Ecto neural progenitor cell (in vitro differentiated cells): ENCODE data around the gene PUS3.
"Not testable (repeated sequence)": the region's sequence is repeated elsewhere in the genome, so short reads cannot be mapped to it uniquely, and the experiment has no call there.

ENCODE experiments used
- DNase-seq: peaks from one replicate; pipeline ENCODE4 v3.0.0-alpha.2; 2018; ENCODE audit warnings: low spot score

PUS3 gene

DNA sequence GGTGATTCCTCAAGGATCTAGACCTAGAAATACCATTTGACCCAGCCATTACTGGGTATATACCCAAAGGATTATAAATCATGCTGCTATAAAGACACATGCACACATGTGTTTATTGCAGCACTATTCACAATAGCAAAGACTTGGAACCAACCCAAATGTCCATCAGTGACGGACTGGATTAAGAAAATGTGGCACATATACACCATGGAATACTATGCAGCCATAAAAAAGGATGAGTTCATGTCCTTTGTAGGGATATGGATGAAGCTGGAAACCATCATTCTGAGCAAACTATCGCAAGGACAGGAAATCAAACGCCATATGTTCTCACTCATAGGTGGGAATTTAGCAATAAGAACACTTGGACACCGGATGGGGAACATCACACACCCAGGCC lies 37.7 kb downstream of the PUS3 start:
- DNase-seq, result not testable (repeated sequence)

GRCh38 chr11:125862786-125863185 lies 40.2 kb downstream of the PUS3 start:
- not testable (repeated sequence) for DNase-seq

GRCh38 chr11:125857670-125858069 lies 45.3 kb downstream of the PUS3 start:
- not testable (repeated sequence) for DNase-seq

- DNase-seq, result no peak
These were observed 56.8 kb downstream of the PUS3 start for GRCh38 chr11:125846188-125846587.
